Fibroblast of lung (primary cell): ENCODE results near the gene ADIPOR1. TPM values are rescaled to one million over a fixed set of nuclear protein-coding genes. Genes with fewer than 3 reads are reported as not detected.

ENCODE experiments used
- DNase-seq, 2 donors: peaks; one replicate each; pipeline versions ENCODE4 v3.0.0 to v3.0.0-alpha.2; 2010; ENCODE audit warnings: low read depth in 2 of 2
- H2AFZ ChIP-seq: 2 replicates; pipeline ENCODE4 v1.5.1; 2012; ENCODE audit warnings: low read length, control low read depth, inconsistent platforms
- H3K27ac ChIP-seq: 2 replicates; pipeline ENCODE4 v1.5.1; 2011; ENCODE audit warnings: low read length, control low read depth; ENCODE audit not compliant: insufficient read depth
- H3K27me3 ChIP-seq: 2 replicates; pipeline ENCODE4 v1.5.1; 2011; ENCODE audit warnings: mild to moderate bottlenecking, low read length; ENCODE audit not compliant: control insufficient read depth, insufficient read depth
- H3K36me3 ChIP-seq: 2 replicates; pipeline ENCODE4 v1.5.1; 2011; ENCODE audit warnings: low read length; ENCODE audit not compliant: control insufficient read depth, insufficient read depth
- H3K4me1 ChIP-seq: 2 replicates; pipeline ENCODE4 v1.5.1; 2011; ENCODE audit warnings: low read length; ENCODE audit not compliant: control insufficient read depth, insufficient read depth; ENCODE audit errors: extremely low read depth
- H3K4me2 ChIP-seq: 2 replicates; pipeline ENCODE4 v1.5.1; 2011; ENCODE audit warnings: low read length, control low read depth; ENCODE audit not compliant: insufficient read depth; ENCODE audit errors: extremely low read depth
- H3K4me3 ChIP-seq, 4 experiments: fragments of 200-600 bp in 1 of 4; sonication (generic) in 1 of 4; replicated peaks in 1 of 4; 2 replicates each; pipeline ENCODE4 v1.5.1; 2011 to 2016; ENCODE audit warnings: low read length in 4 of 4, low read depth in 3 of 4, mild to moderate bottlenecking in 3 of 4, control low read depth in 2 of 4, inconsistent platforms in 1 of 4, mixed read lengths in 1 of 4; ENCODE audit not compliant: insufficient read depth in 1 of 4; ENCODE audit errors: control extremely low read depth in 1 of 4
- H3K79me2 ChIP-seq: 2 replicates; pipeline ENCODE4 v1.5.1; 2012; ENCODE audit warnings: mild to moderate bottlenecking, low read length, inconsistent platforms; ENCODE audit not compliant: control insufficient read depth, insufficient read depth
- H3K9ac ChIP-seq: 2 replicates; pipeline ENCODE4 v1.5.1; 2011; ENCODE audit warnings: mild to moderate bottlenecking, low read length, control low read depth; ENCODE audit not compliant: insufficient read depth
- H3K9me3 ChIP-seq: 2 replicates; pipeline ENCODE4 v1.5.1; 2012; ENCODE audit warnings: low read depth, low read length; ENCODE audit not compliant: control insufficient read depth, insufficient read depth
- H4K20me1 ChIP-seq: 2 replicates; pipeline ENCODE4 v1.5.1; 2011; ENCODE audit warnings: low read length; ENCODE audit not compliant: control insufficient read depth, insufficient read depth; ENCODE audit errors: extremely low read depth
- CTCF ChIP-seq, 2 donors: IDR thresholded peaks in 1 of 2; conservative IDR thresholded peaks in 1 of 2; 1 replicate in 1 of 2; 2 replicates in 1 of 2; pipeline ENCODE4 v1.5.1; 2011 to 2012; ENCODE audit warnings: low read length in 2 of 2, control low read depth in 1 of 2, inconsistent platforms in 1 of 2, low read depth in 1 of 2, mild to moderate bottlenecking in 1 of 2
- EZH2 ChIP-seq: IDR thresholded peaks from 2 replicates; pipeline ENCODE4 v1.5.1; 2012; ENCODE audit warnings: low read length, control low read depth, mild to moderate bottlenecking; ENCODE audit errors: missing control alignments
- polyA plus RNA-seq, 2 donors: library from polyadenylated mRNA; depleted of rRNA in 1 of 2; stranded (reverse) in 1 of 2; unstranded in 1 of 2; fragments of >200 nt; gene quantifications; 2 replicates each; pipeline ENCODE4 v1.2.1, GENCODE V29; 2011 to 2012; ENCODE audit warnings: missing spikeins in 1 of 2
- total RNA-seq: library from RNA; depleted of rRNA; stranded (reverse); fragments of >200 nt; gene quantifications from 2 replicates; pipeline ENCODE4 v1.2.1, GENCODE V29; 2014

ADIPOR1 gene
- total and polyA plus RNA-seq, 2 donors (not counting 1 experiment from before 2014, with no cell fraction given): 81.7 to 116 TPM

GRCh38 chr1:202998836-202999750, 41.0 kb upstream of the ADIPOR1 start:
- Histone ChIP-seq H2AFZ (peak overlapping the region; percentile 75), H3K9ac (no peak overlapping the region), H3K27me3 (peaks cover 3% of the 10 kb centered on the region), H3K9me3 (no peaks in the 10 kb centered on the region), H3K4me1 (no peaks in the 10 kb centered on the region), H3K4me2 (peak overlapping the region; percentile 2), H3K27ac (no peak overlapping the region), H3K79me2 (no peaks in the 10 kb centered on the region), H4K20me1 (no peaks in the 10 kb centered on the region), H3K4me3 (no peak overlapping the region), H3K36me3 (no peaks in the 10 kb centered on the region)
- TF ChIP-seq CTCF (conservative IDR thresholded peaks at IDR 0.05 in 1 of 2, IDR thresholded peaks at IDR 0.05 in 1 of 2; ENCODE audit: low read depth in 1 of 2, low read length in 2 of 2) (peak; percentile 73 to 75), EZH2 (no peak)
- peak; percentile 26 to 63 for DNase-seq

- DNase-seq: no peak
- TF ChIP-seq EZH2 (no peak), CTCF (conservative IDR thresholded peaks at IDR 0.05 in 1 of 2, IDR thresholded peaks at IDR 0.05 in 1 of 2; ENCODE audit: low read depth in 1 of 2, low read length in 2 of 2) (no peak)
- Histone ChIP-seq H2AFZ (no peak overlapping the region), H3K9me3 (no peaks in the 10 kb centered on the region), H3K79me2 (no peaks in the 10 kb centered on the region), H3K4me3 (no peak overlapping the region), H4K20me1 (no peaks in the 10 kb centered on the region), H3K4me2 (no peak overlapping the region), H3K27me3 (peaks cover 20% of the 10 kb centered on the region), H3K27ac (no peak overlapping the region), H3K9ac (no peak overlapping the region), H3K4me1 (no peaks in the 10 kb centered on the region), H3K36me3 (no peaks in the 10 kb centered on the region)
Measured at GRCh38 chr1:202994756-202995155, 36.6 kb upstream of the ADIPOR1 start.

GRCh38 chr1:202991112-202991511, 33.0 kb upstream of the ADIPOR1 start:
- Histone ChIP-seq H2AFZ (no peak overlapping the region), H3K9ac (no peak overlapping the region), H3K36me3 (no peaks in the 10 kb centered on the region), H3K4me2 (no peak overlapping the region), H3K9me3 (no peaks in the 10 kb centered on the region), H4K20me1 (no peaks in the 10 kb centered on the region), H3K4me3 (no peak overlapping the region), H3K79me2 (no peaks in the 10 kb centered on the region), H3K4me1 (no peaks in the 10 kb centered on the region), H3K27ac (no peak overlapping the region), H3K27me3 (peaks cover 31% of the 10 kb centered on the region)
- DNase-seq: no peak
- TF ChIP-seq EZH2 (no peak), CTCF (conservative IDR thresholded peaks at IDR 0.05 in 1 of 2, IDR thresholded peaks at IDR 0.05 in 1 of 2; ENCODE audit: low read depth in 1 of 2, low read length in 2 of 2) (no peak)
